Stomach smooth muscle (tissue), 2 donors: ENCODE results near the gene DOLK.
A peak's percentile ranks its signal among the peaks of the same experiment; 100 is the strongest.
"Not testable (repeated sequence)": the region's sequence is repeated elsewhere in the genome, so short reads cannot be mapped to it uniquely, and the experiment has no call there.

Experiments used
- H3K27ac ChIP-seq: one replicate; pipeline ENCODE4 v1.7.0; 2013; ENCODE audit warnings: mild to moderate bottlenecking, low read length, inconsistent platforms
- H3K27me3 ChIP-seq, 2 donors: one replicate each; pipeline ENCODE4 v1.7.0; 2013; ENCODE audit warnings: low read length in 2 of 2; ENCODE audit not compliant: insufficient read depth in 2 of 2, control insufficient read depth in 1 of 2
- H3K36me3 ChIP-seq, 2 donors: one replicate each; pipeline ENCODE4 v1.7.0; 2013; ENCODE audit warnings: low read length in 2 of 2; ENCODE audit not compliant: control insufficient read depth in 2 of 2, insufficient read depth in 2 of 2
- H3K4me1 ChIP-seq: one replicate; pipeline ENCODE4 v1.7.0; 2013; ENCODE audit warnings: low read length; ENCODE audit not compliant: control insufficient read depth, insufficient read depth
- H3K4me3 ChIP-seq, 2 donors: one replicate each; pipeline ENCODE4 v1.7.0; 2013; ENCODE audit warnings: low read length in 2 of 2
- H3K9ac ChIP-seq, 2 donors: one replicate each; pipeline ENCODE4 v1.7.0; 2013; ENCODE audit warnings: low read length in 2 of 2, mild to moderate bottlenecking in 1 of 2
- H3K9me3 ChIP-seq, 2 donors: one replicate each; pipeline ENCODE4 v1.7.0; 2013; ENCODE audit warnings: low read length in 2 of 2; ENCODE audit not compliant: control insufficient read depth in 2 of 2
- donor health status: healthy.
- donor health status: Pancreatic carcinoma.

Gene DOLK

DNA sequence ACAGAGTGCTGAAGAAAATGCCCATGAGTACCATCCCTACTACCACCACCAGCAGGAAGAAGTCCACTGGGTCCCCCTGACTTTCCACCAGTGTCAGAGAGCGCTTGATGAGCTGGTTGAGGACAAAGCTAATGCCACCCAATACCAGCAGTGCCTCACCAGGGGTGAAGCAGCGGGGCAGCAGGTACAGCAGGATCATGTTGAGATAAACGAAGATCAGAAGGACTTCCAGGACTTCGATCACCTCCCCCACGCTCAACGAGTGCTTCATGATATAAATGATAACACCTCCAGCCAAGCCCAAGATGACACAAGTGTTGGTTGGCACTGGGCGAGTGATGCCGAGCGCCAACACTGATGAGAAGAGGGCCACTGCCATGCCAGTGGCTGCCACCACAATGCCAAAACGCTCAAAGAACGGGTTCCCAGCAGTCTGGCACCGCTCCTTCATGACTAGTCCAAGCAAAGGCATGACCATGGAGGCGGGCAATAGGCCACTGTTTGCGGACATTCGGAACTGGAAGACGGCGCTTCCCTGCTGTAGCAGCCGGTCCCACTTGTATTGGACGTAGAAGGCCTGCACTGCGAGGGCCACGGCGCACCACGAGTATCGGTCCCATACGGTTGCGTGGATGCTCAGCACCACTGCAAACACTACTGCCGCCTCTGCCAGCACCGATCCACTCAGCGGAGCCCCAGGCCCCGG, 679 bp downstream of the DOLK start:
- Histone ChIP-seq H3K27me3 (no peaks in the 10 kb centered on the region), H3K27ac (peak overlapping the region; percentile 88), H3K4me1 (peaks cover 29% of the 10 kb centered on the region), H3K4me3 (peak overlapping the region; percentile 74 to 91), H3K9ac (peak overlapping the region; percentile 88 to 92), H3K9me3 (no peaks in the 10 kb centered on the region), H3K36me3 (peaks cover 2 to 13% of the 10 kb centered on the region in 2 donors)

- peaks cover 32% of the 10 kb centered on the region for H3K4me1 ChIP-seq
Measured at GRCh38 chr9:128945798-128946501, 1.5 kb downstream of the DOLK start.

DNA sequence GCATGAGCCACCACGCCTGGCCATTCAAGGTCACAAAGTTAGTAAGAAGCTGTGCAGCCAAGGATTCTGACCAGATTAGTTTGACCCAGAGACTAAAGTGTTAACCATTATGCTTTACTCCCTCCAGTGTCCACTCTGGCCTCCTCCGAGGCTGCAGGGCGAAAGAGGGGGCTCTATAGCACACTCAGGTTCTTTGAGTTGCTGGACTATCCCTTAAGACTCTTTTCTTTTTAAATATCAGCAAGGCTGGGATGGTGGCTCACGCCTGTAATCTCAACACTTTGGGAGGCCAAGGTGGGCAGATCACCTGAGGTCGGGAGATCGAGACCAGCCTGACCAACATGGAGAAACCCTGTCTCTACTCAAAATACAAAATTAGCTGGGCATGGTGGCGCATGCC, 2.4 kb downstream of the DOLK start:
- H3K9me3 ChIP-seq, H3K27ac ChIP-seq: not testable (repeated sequence)

More at GRCh38 chr9:128945798-128946501, 1.5 kb downstream of the DOLK start:
- H3K36me3 ChIP-seq, result peaks cover 2 to 13% of the 10 kb centered on the region in 2 donors
- no peak overlapping the region for H3K27ac ChIP-seq
- no peaks in the 10 kb centered on the region for H3K27me3 ChIP-seq
- no peaks in the 10 kb centered on the region for H3K9me3 ChIP-seq
- H3K9ac ChIP-seq, result no peak overlapping the region
- H3K4me3 ChIP-seq, result no peak overlapping the region

GRCh38 chr9:128943832-128944620, 3.4 kb downstream of the DOLK start:
- no peak overlapping the region for H3K9ac ChIP-seq
- no peak overlapping the region for H3K4me3 ChIP-seq
- peaks cover 34% of the 10 kb centered on the region for H3K4me1 ChIP-seq
- H3K27ac ChIP-seq, result no peak overlapping the region
- H3K9me3 ChIP-seq, result no peaks in the 10 kb centered on the region
- peaks cover 2 to 13% of the 10 kb centered on the region in 2 donors for H3K36me3 ChIP-seq
- no peaks in the 10 kb centered on the region for H3K27me3 ChIP-seq

More for the DNA sequence above, 2.4 kb downstream of the DOLK start:
- Histone ChIP-seq H3K36me3 (peaks cover 2 to 13% of the 10 kb centered on the region in 2 donors), H3K4me1 (peaks cover 34% of the 10 kb centered on the region)
- H3K4me3 ChIP-seq, H3K9ac ChIP-seq, H3K27me3 ChIP-seq: not testable (repeated sequence)

GRCh38 chr9:128940946-128941755, 6.3 kb downstream of the DOLK start:
- no peak overlapping the region for H3K4me3 ChIP-seq
- no peaks in the 10 kb centered on the region for H3K27me3 ChIP-seq
- H3K9ac ChIP-seq, result no peak overlapping the region
- peak overlapping the region; percentile 31 for H3K27ac ChIP-seq
- H3K36me3 ChIP-seq, result peaks cover 2 to 13% of the 10 kb centered on the region in 2 donors
- H3K4me1 ChIP-seq, result peaks cover 13% of the 10 kb centered on the region
- no peaks in the 10 kb centered on the region for H3K9me3 ChIP-seq

DNA sequence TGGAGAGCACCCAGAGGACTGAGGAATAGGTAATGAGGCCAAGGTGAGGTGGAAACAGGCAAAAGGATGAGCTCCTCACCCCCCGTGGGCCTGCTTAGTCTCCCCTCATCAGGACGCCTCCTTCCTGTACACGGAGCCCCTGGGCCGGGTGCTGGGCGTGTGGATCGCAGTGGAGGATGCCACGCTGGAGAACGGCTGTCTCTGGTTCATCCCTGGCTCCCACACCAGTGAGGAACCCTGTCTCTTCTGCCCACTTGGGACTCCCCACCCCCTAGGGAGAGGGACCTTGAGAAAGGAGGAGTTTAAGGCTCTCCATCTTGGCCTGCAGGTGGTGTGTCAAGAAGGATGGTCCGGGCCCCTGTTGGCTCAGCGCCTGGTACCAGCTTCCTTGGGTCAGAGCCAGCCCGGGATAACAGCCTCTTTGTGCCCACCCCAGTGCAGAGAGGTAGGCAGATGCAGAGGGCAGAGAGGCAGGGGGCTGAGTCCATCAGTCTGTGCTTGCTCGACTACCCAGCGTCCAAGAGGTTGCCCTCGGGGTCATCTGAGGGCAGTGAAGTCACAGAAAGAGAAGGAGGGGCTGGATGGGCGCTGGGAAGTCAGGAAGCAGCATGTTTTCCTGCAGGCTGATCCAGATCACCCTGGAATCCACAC, 7.0 kb downstream of the DOLK start:
- peaks cover 10% of the 10 kb centered on the region for H3K4me1 ChIP-seq
- no peaks in the 10 kb centered on the region for H3K27me3 ChIP-seq
- H3K27ac ChIP-seq, result peak overlapping the region; percentile 31
- H3K36me3 ChIP-seq, result peaks cover 2 to 9% of the 10 kb centered on the region in 2 donors
- no peak overlapping the region for H3K4me3 ChIP-seq
- H3K9ac ChIP-seq, result peak overlapping the region in 1 of 2 donors; percentile 21
- H3K9me3 ChIP-seq, result no peaks in the 10 kb centered on the region

- H3K36me3 ChIP-seq, result peaks cover 0 to under 1% of the 10 kb centered on the region in 2 donors
- no peaks in the 10 kb centered on the region for H3K9me3 ChIP-seq
- no peak overlapping the region for H3K9ac ChIP-seq
- peaks cover 5% of the 10 kb centered on the region for H3K4me1 ChIP-seq
- no peak overlapping the region for H3K4me3 ChIP-seq
- no peaks in the 10 kb centered on the region for H3K27me3 ChIP-seq
- H3K27ac ChIP-seq, result no peak overlapping the region
Measured at GRCh38 chr9:128937310-128938165, 9.9 kb downstream of the DOLK start.

- no peak overlapping the region for H3K4me3 ChIP-seq
- no peak overlapping the region for H3K27ac ChIP-seq
- H3K4me1 ChIP-seq, result peaks cover 5% of the 10 kb centered on the region
- H3K36me3 ChIP-seq, result no peaks in the 10 kb centered on the region
- no peak overlapping the region for H3K9ac ChIP-seq
- no peaks in the 10 kb centered on the region for H3K27me3 ChIP-seq
- H3K9me3 ChIP-seq, result no peaks in the 10 kb centered on the region
Measured at GRCh38 chr9:128936171-128936865, 11.1 kb downstream of the DOLK start.

GRCh38 chr9:128933731-128934130, 13.7 kb downstream of the DOLK start:
- H3K4me3 ChIP-seq, result no peak overlapping the region
- H3K9me3 ChIP-seq, result no peaks in the 10 kb centered on the region
- no peaks in the 10 kb centered on the region for H3K4me1 ChIP-seq
- H3K36me3 ChIP-seq, result no peaks in the 10 kb centered on the region
- no peak overlapping the region for H3K9ac ChIP-seq
- H3K27me3 ChIP-seq, result no peaks in the 10 kb centered on the region
- H3K27ac ChIP-seq, result no peak overlapping the region
